HG03558 (cell line): ENCODE data around the gene RUSF1.
"Not testable (repeated sequence)": the region's sequence is repeated elsewhere in the genome, so short reads cannot be mapped to it uniquely, and the experiment has no call there.

Source experiments
- ATAC-seq: cut with Tn5 transposase; IDR thresholded peaks from one replicate; pipeline ENCODE4 v1.9.1; 2021; ENCODE audit warnings: moderate number of reproducible peaks; ENCODE audit not compliant: unreplicated experiment; ENCODE audit errors: extremely low read depth

RUSF1 gene

DNA sequence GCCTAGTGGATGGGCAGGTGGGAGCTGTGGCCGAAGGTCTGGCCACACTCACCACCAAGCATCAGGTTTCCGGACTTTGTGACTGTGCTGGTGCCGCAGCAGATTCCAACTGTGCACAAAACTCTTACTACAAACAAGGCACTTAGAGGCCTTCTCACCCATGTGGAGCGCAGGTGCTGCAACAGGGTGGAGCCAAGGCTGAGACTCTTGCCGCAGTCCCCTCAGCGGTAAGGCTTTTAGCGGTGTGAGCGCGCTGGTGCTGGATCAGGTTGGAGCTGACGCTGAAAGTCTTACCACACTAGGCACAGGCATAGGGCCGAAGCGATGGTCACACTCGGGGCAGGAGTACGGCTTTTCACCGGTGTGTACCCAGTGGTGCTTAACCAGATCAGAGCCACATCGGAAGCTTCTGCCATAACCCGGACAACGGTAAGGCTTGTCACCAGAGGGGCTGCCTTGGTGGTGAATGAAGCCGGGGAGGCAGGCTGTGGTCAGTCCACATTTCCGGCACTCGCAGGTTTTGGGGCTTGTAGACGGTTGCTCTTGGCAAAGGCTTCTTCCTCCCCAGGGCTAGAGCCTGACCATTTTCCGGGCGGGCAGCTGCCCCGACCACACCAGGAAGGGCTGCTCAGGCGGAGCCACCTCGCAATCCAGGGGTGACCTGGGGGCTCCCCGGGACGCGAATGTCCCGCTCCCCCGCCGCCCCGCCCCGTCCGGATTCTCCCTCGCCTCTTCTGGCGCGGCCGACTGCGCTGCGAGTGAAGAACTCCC is 49.9 kb downstream of the RUSF1 start:
- no peak for ATAC-seq

- no peak for ATAC-seq
Observed at GRCh38 chr16:31456988-31457360, 51.2 kb downstream of the RUSF1 start.

DNA sequence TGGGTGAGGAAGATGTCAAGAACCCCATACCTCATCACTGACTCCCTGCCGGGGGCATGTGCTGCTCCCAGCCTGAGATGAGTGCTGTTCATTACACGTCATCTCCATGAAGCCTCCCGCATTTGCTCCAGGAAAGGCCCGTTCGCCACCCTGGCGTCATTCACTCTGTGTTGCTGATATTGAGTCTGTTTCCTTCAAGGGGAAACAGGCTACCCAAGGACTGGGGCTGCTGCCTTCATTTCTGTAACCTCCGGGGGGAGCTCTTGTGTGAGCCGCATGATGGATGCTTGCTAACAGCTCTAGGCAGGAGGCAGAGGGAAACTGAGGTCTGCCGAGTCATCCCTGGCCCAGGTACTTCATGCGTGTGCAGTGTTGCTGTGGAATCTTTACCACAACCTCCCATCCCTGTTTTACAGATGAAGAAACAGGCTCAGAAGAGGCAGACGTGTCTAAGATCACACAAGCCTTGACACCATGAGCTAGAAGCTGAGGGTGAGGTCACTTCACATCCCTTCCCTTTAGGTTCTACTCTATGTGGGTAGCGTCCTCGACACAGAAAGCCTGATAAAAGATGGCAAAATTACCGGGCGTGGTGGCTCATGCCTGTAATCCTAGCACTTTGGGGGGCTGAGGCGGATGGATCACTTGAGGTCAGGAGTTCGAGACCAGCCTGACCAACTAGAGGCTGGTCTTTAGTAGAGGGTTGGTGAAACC is 52.4 kb downstream of the RUSF1 start:
- ATAC-seq: no peak

- ATAC-seq: no peak
Observed at GRCh38 chr16:31453255-31454204, 54.7 kb downstream of the RUSF1 start.

GRCh38 chr16:31452631-31453106 is 55.5 kb downstream of the RUSF1 start:
- ATAC-seq: no peak

DNA sequence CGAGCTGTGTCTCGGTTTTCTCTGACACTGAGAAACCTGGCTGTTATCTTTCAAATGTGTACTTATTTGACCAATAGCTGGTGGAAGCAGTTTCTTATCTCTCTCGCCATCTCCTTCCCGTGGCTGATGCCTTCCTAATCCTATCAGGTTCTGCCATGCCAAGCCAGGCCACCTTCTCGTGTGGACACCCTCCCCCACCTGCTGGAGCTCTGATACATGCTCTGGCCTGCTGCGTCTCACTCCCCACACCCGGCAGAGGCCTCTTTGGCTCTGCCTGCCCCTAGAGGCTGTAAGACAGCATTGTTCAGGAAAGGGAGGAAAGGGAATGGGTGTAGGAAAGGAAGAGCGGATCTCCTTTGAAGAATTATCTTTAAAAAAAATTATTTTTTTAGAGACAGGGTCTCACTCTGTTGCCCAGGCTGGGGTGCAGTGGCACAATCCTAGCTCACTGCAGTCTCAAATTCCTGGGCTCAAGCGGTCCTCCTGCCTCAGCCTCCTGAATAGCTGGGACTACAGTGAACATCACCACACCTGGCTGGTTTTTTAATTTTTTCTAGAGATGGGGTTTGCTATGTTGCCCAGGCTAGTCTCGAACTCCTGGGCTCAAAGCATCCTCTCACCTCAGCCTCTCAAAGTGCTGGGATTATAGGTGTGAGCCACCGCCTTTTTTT is 56.4 kb downstream of the RUSF1 start:
- no peak for ATAC-seq

DNA sequence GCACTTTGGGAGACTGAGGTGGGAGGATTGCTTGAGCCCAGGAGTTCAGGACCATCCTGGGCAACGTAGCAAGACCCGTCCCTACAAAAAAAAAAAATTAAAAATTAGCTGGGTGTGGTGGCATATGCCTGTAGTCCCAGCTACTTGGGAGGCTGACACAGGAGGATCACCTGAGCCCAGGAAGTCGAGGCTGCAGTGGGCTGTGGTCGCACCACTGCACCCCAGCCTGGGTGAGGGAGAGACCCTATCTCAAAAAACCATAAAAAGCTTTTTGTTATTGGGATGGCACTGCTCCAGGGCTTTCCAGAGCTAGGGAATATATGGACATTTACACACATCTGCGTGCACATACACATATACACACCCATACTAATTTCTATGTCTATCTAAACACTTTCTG is 57.0 kb downstream of the RUSF1 start:
- ATAC-seq: no peak

- ATAC-seq: not testable (repeated sequence)
Observed at GRCh38 chr16:31445931-31446330, 62.3 kb downstream of the RUSF1 start.

GRCh38 chr16:31441956-31442355 is 66.2 kb downstream of the RUSF1 start:
- ATAC-seq: no peak

DNA sequence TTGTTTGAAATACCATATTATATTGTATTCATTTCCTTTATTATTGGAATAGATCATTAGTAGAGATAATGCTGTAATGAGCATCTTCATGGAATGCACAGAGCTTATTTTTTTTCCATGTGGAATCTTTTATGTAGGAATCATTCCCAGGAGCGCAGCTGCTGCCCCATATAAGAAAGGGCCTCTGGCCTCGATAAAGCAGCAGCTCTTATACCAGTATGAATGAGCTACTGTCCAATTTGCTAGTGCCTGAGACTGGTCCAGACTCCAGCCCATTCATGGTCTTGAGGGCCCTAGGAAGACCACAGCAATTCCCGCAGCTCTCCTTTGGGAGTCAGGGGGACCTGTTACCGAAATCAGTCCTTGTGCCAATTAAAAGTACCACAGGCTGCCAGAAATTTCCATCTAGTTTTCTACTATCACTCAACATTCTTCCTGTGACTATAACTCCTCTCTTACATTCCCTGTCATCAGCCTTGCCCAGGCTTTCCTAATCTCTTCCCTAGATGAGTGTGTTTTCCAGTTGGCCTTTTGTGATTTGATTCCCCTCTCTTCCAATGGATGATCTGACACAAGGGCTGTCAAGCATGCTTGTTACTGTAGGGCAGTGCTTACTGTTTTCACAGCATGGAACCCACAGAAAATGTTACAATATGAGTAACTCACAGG is 67.5 kb downstream of the RUSF1 start:
- ATAC-seq: no peak

- no peak for ATAC-seq
Observed at GRCh38 chr16:31439519-31439918, 68.7 kb downstream of the RUSF1 start.
